WTC11 (cell line): Measurements from ENCODE around the gene CAV1. TPM values are rescaled to one million over a fixed set of nuclear protein-coding genes. Genes with fewer than 3 reads are reported as not detected.

Experiments used
- ATAC-seq: fragments of 200-7000 bp; cut with Tn5 transposase; 2 replicates; pipeline ENCODE4 v1.10.0; 2021; ENCODE audit warnings: mild to moderate bottlenecking, moderate library complexity
- CTCF ChIA-PET: fragments of 300-600 bp; sonication (Branson Sonifier 250); formaldehyde crosslinking; loops from one replicate; lab custom pipeline; 2021; ENCODE audit warnings: antibody characterized with exemption; lab: Charles Lee
- POLR2A ChIA-PET: fragments of 350-600 bp; sonication (Branson Sonifier 250); formaldehyde crosslinking; loops from one replicate; lab custom pipeline; 2021; ENCODE audit warnings: antibody characterized with exemption; lab: Charles Lee
- DNase-seq: peaks from one replicate; pipeline ENCODE4 v3.0.0; 2021; ENCODE audit warnings: low spot score
- H3K27ac Mint-ChIP-seq: 2 replicates; pipeline ENCODE4 v1.8.0; 2021; ENCODE audit warnings: mixed read lengths
- H3K27me3 Mint-ChIP-seq: 2 replicates; pipeline ENCODE4 v1.8.0; 2021; ENCODE audit warnings: low read depth, mild to moderate bottlenecking, moderate library complexity, mixed read lengths
- H3K36me3 Mint-ChIP-seq: 2 replicates; pipeline ENCODE4 v1.8.0; 2021; ENCODE audit warnings: mixed read lengths
- H3K4me1 Mint-ChIP-seq: 2 replicates; pipeline ENCODE4 v1.8.0; 2022; ENCODE audit warnings: mixed read lengths
- H3K4me3 Mint-ChIP-seq: 2 replicates; pipeline ENCODE4 v1.8.0; 2021; ENCODE audit warnings: mild to moderate bottlenecking, moderate library complexity, mixed read lengths
- H3K9me3 Mint-ChIP-seq: 2 replicates; pipeline ENCODE4 v1.8.0; 2021; ENCODE audit warnings: mixed read lengths
- CBFB ChIP-seq: sonication (generic); formaldehyde crosslinking; IDR thresholded peaks from 2 replicates; pipeline ENCODE4 v1.8.1; 2022; ENCODE audit warnings: mild to moderate bottlenecking, low read depth, missing genetic modification reagents
- EMX1 ChIP-seq: fragments of 250-450 bp; sonication (Bioruptor Pico); IDR thresholded peaks from 2 replicates; pipeline ENCODE4 v1.8.0; 2021; ENCODE audit warnings: mild to moderate bottlenecking
- ERG ChIP-seq: fragments of 250-450 bp; sonication (Bioruptor Pico); IDR thresholded peaks from 2 replicates; pipeline ENCODE4 v1.8.0; 2021; ENCODE audit warnings: mild to moderate bottlenecking
- ETV6 ChIP-seq: sonication (generic); formaldehyde crosslinking; IDR thresholded peaks from 2 replicates; pipeline ENCODE4 v1.8.1; 2022; ENCODE audit warnings: mild to moderate bottlenecking, missing genetic modification reagents
- FOXJ3 ChIP-seq: sonication (generic); formaldehyde crosslinking; IDR thresholded peaks from 2 replicates; pipeline ENCODE4 v1.9.0; 2021; ENCODE audit warnings: missing genetic modification reagents, mild to moderate bottlenecking, borderline replicate concordance
- GTF2I ChIP-seq: fragments of 250-450 bp; sonication (Bioruptor Pico); conservative IDR thresholded peaks from 2 replicates; pipeline ENCODE4 v1.4.0; 2021; ENCODE audit warnings: mild to moderate bottlenecking
- JAZF1 ChIP-seq: fragments of 250-450 bp; sonication (Bioruptor Pico); IDR thresholded peaks from 2 replicates; pipeline ENCODE4 v1.9.0; 2021; ENCODE audit warnings: moderate library complexity, mild to moderate bottlenecking, inconsistent platforms
- NFE2L1 ChIP-seq: sonication (generic); formaldehyde crosslinking; IDR thresholded peaks from 2 replicates; pipeline ENCODE4 v1.8.1; 2023; ENCODE audit warnings: missing genetic modification reagents
- NFYB ChIP-seq: sonication (generic); formaldehyde crosslinking; conservative IDR thresholded peaks from 2 replicates; pipeline ENCODE4 v1.8.0; 2022; ENCODE audit warnings: low read depth, missing genetic modification reagents
- NR1H2 ChIP-seq: sonication (generic); formaldehyde crosslinking; IDR thresholded peaks from 2 replicates; pipeline ENCODE4 v1.9.0; 2021; ENCODE audit warnings: mild to moderate bottlenecking, moderate library complexity, missing genetic modification reagents
- RELA ChIP-seq: sonication (generic); formaldehyde crosslinking; IDR thresholded peaks from 2 replicates; pipeline ENCODE4 v1.8.1; 2022; ENCODE audit warnings: missing genetic modification reagents, mild to moderate bottlenecking, borderline replicate concordance
- SMAD4 ChIP-seq: sonication (generic); formaldehyde crosslinking; IDR thresholded peaks from 2 replicates; pipeline ENCODE4 v1.8.0; 2022; ENCODE audit warnings: mild to moderate bottlenecking, missing genetic modification reagents
- TCF7 ChIP-seq: sonication (generic); formaldehyde crosslinking; IDR thresholded peaks from 2 replicates; pipeline ENCODE4 v1.8.0; 2022; ENCODE audit warnings: mild to moderate bottlenecking, low read depth, missing genetic modification reagents, moderate library complexity
- TP53 ChIP-seq: sonication (generic); formaldehyde crosslinking; IDR thresholded peaks from 2 replicates; pipeline ENCODE4 v1.8.1; 2023; ENCODE audit warnings: mild to moderate bottlenecking, missing genetic modification reagents
- USF2 ChIP-seq: sonication (generic); formaldehyde crosslinking; IDR thresholded peaks from 2 replicates; pipeline ENCODE4 v1.8.1; 2023; ENCODE audit warnings: mild to moderate bottlenecking, missing genetic modification reagents, moderate library complexity
- ZMAT4 ChIP-seq: fragments of 250-450 bp; sonication (Bioruptor Pico); IDR thresholded peaks from 2 replicates; pipeline ENCODE4 v1.9.0; 2021; ENCODE audit warnings: mild to moderate bottlenecking
- ZNF121 ChIP-seq: sonication (generic); formaldehyde crosslinking; IDR thresholded peaks from 2 replicates; pipeline ENCODE4 v1.8.0; 2023; ENCODE audit warnings: missing genetic modification reagents
- ZNF317 ChIP-seq: sonication (generic); formaldehyde crosslinking; IDR thresholded peaks from 2 replicates; pipeline ENCODE4 v1.8.1; 2023; ENCODE audit warnings: low read depth, mild to moderate bottlenecking, moderate library complexity, missing genetic modification reagents, borderline replicate concordance
- ZNF423 ChIP-seq: fragments of 250-450 bp; sonication (Bioruptor Pico); IDR thresholded peaks from 2 replicates; pipeline ENCODE4 v2.1.2; 2022; ENCODE audit warnings: mild to moderate bottlenecking, moderate library complexity
- total RNA-seq: library from RNA; stranded (reverse); gene quantifications from 3 replicates; pipeline ENCODE4 v1.2.3, GENCODE V29; 2021
- TF ChIP-seq, protein P1 (sequence below): sonication (generic); formaldehyde crosslinking; IDR thresholded peaks from 2 replicates; pipeline ENCODE4 v1.8.0; 2023; ENCODE audit warnings: mild to moderate bottlenecking, missing genetic modification reagents
- TF ChIP-seq, protein P2 (sequence below): sonication (generic); formaldehyde crosslinking; IDR thresholded peaks from 2 replicates; pipeline ENCODE4 v1.8.1; 2023; ENCODE audit warnings: mild to moderate bottlenecking, missing genetic modification reagents
- TF ChIP-seq, protein P3 (sequence below): fragments of 200-600 bp; IDR thresholded peaks from 2 replicates; pipeline ENCODE4 v1.8.0; 2022; ENCODE audit warnings: antibody characterized with exemption
- TF ChIP-seq, protein P4 (sequence below): fragments of 250-450 bp; sonication (Bioruptor Pico); IDR thresholded peaks from 2 replicates; pipeline ENCODE4 v1.9.0; 2021; ENCODE audit warnings: mild to moderate bottlenecking, borderline replicate concordance

The CAV1 gene
- total RNA-seq, 1 experiment from 2014 or later = 19.7 TPM

DNA sequence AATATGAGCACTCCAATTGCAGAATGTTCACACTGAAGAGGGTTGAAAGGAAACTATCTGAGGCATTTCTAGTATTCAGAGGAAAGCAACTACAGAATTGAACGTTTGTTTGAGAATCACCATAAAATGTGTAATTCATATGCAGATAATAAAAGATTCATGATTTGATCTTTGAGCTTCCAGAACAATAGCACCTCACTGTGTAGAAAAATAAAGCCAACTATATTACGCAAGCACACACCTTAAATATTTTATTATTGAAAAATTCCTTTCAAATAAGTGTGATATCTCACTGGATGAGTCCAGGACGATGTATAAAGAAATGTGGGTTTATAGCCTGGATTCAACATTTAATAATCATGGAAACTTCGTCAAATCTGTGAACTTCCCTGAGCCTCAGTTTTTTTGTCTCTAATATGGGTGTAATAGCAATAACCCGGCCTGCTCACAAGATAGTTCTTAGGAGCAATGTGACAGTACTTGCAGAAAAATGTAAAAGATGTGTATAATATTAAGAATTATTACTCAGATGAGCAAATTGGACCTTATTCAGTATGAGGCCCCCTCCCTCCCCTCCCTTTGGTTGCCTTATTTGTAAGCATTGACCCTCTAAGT, 36.8 kb upstream of the CAV1 start:
- no peaks in the 10 kb centered on the region for H3K27me3 Mint-ChIP-seq
- TF ChIP-seq RELA (CRISPR knock-in tag) (no peak), TP53 (no peak), ETV6 (no peak), NFYB (CRISPR knock-in tag) (no peak), FOXJ3 (CRISPR knock-in tag) (no peak), ZNF121 (no peak), NFE2L1 (CRISPR knock-in tag) (no peak), ERG (CRISPR knock-in tag) (no peak), NR1H2 (CRISPR knock-in tag) (no peak), USF2 (no peak), SMAD4 (CRISPR knock-in tag) (no peak), ZMAT4 (CRISPR knock-in tag) (no peak), GTF2I (CRISPR knock-in tag) (no peak)
- TF ChIP-seq, protein P1, sequence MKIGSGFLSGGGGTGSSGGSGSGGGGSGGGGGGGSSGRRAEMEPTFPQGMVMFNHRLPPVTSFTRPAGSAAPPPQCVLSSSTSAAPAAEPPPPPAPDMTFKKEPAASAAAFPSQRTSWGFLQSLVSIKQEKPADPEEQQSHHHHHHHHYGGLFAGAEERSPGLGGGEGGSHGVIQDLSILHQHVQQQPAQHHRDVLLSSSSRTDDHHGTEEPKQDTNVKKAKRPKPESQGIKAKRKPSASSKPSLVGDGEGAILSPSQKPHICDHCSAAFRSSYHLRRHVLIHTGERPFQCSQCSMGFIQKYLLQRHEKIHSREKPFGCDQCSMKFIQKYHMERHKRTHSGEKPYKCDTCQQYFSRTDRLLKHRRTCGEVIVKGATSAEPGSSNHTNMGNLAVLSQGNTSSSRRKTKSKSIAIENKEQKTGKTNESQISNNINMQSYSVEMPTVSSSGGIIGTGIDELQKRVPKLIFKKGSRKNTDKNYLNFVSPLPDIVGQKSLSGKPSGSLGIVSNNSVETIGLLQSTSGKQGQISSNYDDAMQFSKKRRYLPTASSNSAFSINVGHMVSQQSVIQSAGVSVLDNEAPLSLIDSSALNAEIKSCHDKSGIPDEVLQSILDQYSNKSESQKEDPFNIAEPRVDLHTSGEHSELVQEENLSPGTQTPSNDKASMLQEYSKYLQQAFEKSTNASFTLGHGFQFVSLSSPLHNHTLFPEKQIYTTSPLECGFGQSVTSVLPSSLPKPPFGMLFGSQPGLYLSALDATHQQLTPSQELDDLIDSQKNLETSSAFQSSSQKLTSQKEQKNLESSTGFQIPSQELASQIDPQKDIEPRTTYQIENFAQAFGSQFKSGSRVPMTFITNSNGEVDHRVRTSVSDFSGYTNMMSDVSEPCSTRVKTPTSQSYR (CRISPR knock-in tag) = no peak
- TF ChIP-seq, protein P2, sequence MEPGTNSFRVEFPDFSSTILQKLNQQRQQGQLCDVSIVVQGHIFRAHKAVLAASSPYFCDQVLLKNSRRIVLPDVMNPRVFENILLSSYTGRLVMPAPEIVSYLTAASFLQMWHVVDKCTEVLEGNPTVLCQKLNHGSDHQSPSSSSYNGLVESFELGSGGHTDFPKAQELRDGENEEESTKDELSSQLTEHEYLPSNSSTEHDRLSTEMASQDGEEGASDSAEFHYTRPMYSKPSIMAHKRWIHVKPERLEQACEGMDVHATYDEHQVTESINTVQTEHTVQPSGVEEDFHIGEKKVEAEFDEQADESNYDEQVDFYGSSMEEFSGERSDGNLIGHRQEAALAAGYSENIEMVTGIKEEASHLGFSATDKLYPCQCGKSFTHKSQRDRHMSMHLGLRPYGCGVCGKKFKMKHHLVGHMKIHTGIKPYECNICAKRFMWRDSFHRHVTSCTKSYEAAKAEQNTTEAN (CRISPR knock-in tag) = no peak
- TF ChIP-seq, protein P3, sequence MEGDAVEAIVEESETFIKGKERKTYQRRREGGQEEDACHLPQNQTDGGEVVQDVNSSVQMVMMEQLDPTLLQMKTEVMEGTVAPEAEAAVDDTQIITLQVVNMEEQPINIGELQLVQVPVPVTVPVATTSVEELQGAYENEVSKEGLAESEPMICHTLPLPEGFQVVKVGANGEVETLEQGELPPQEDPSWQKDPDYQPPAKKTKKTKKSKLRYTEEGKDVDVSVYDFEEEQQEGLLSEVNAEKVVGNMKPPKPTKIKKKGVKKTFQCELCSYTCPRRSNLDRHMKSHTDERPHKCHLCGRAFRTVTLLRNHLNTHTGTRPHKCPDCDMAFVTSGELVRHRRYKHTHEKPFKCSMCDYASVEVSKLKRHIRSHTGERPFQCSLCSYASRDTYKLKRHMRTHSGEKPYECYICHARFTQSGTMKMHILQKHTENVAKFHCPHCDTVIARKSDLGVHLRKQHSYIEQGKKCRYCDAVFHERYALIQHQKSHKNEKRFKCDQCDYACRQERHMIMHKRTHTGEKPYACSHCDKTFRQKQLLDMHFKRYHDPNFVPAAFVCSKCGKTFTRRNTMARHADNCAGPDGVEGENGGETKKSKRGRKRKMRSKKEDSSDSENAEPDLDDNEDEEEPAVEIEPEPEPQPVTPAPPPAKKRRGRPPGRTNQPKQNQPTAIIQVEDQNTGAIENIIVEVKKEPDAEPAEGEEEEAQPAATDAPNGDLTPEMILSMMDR = no peak
- ChIA-PET CTCF (interaction anchor here (1.0 kb wide), 1 partner anchor 38 kb away, joined by 4 read pairs; no protein-coding TSS in a partner anchor), POLR2A (no interaction called here)
- H3K4me1 Mint-ChIP-seq = no peaks in the 10 kb centered on the region
- DNase-seq (no peak), ATAC-seq (no peak)
- H3K27ac Mint-ChIP-seq = no peak overlapping the region
- H3K4me3 Mint-ChIP-seq = no peak overlapping the region
- H3K36me3 Mint-ChIP-seq = no peaks in the 10 kb centered on the region
- H3K9me3 Mint-ChIP-seq = no peaks in the 10 kb centered on the region

GRCh38 chr7:116490351-116490750, 34.5 kb upstream of the CAV1 start:
- ATAC-seq = no peak
- CTCF ChIA-PET = no interaction called here
- TF ChIP-seq TCF7 (CRISPR knock-in tag) = no peak
- TF ChIP-seq CBFB (CRISPR knock-in tag) = no peak
- TF ChIP-seq, protein P4, sequence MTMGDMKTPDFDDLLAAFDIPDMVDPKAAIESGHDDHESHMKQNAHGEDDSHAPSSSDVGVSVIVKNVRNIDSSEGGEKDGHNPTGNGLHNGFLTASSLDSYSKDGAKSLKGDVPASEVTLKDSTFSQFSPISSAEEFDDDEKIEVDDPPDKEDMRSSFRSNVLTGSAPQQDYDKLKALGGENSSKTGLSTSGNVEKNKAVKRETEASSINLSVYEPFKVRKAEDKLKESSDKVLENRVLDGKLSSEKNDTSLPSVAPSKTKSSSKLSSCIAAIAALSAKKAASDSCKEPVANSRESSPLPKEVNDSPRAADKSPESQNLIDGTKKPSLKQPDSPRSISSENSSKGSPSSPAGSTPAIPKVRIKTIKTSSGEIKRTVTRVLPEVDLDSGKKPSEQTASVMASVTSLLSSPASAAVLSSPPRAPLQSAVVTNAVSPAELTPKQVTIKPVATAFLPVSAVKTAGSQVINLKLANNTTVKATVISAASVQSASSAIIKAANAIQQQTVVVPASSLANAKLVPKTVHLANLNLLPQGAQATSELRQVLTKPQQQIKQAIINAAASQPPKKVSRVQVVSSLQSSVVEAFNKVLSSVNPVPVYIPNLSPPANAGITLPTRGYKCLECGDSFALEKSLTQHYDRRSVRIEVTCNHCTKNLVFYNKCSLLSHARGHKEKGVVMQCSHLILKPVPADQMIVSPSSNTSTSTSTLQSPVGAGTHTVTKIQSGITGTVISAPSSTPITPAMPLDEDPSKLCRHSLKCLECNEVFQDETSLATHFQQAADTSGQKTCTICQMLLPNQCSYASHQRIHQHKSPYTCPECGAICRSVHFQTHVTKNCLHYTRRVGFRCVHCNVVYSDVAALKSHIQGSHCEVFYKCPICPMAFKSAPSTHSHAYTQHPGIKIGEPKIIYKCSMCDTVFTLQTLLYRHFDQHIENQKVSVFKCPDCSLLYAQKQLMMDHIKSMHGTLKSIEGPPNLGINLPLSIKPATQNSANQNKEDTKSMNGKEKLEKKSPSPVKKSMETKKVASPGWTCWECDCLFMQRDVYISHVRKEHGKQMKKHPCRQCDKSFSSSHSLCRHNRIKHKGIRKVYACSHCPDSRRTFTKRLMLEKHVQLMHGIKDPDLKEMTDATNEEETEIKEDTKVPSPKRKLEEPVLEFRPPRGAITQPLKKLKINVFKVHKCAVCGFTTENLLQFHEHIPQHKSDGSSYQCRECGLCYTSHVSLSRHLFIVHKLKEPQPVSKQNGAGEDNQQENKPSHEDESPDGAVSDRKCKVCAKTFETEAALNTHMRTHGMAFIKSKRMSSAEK (CRISPR knock-in tag) = no peak
- TF ChIP-seq SMAD4 (CRISPR knock-in tag) = no peak
- TF ChIP-seq JAZF1 (CRISPR knock-in tag) = no peak
- no peak for TF ChIP-seq ZNF423 (CRISPR knock-in tag)
- no peak for TF ChIP-seq EMX1 (CRISPR knock-in tag)
- TF ChIP-seq NR1H2 (CRISPR knock-in tag) = no peak
- no peak for TF ChIP-seq ZNF317
- TF ChIP-seq GTF2I (CRISPR knock-in tag) = no peak

More at GRCh38 chr7:116490351-116490750, 34.5 kb upstream of the CAV1 start:
- POLR2A ChIA-PET = no interaction called here
- Mint-ChIP-seq H3K4me1 (no peaks in the 10 kb centered on the region), H3K27ac (no peak overlapping the region), H3K9me3 (no peaks in the 10 kb centered on the region), H3K27me3 (no peaks in the 10 kb centered on the region), H3K36me3 (no peaks in the 10 kb centered on the region), H3K4me3 (no peak overlapping the region)
- DNase-seq = no peak
